Measurements from ENCODE around the gene ACTR10. TPM values are rescaled to one million over a fixed set of nuclear protein-coding genes. Genes with fewer than 3 reads are reported as not detected.
"Not testable (repeated sequence)": the region's sequence is repeated elsewhere in the genome, so short reads cannot be mapped to it uniquely, and the experiment has no call there.

The ACTR10 gene
- total RNA-seq, 1 donor from 2014 or later, result 67.3 TPM

- DNase-seq (ENCODE audit: extremely low spot score, unreplicated experiment), result no peak
Observed at GRCh38 chr14:58243790-58244555, 44.0 kb downstream of the ACTR10 start.

GRCh38 chr14:58244556-58245387, 44.8 kb downstream of the ACTR10 start, which contains the start of gene PSMA3:
Gene PSMA3 (plus strand): TSS chr14:58244843. CDS start chr14:58244921, 78 bp downstream.
- peaks cover 3% of the 10 kb centered on the region for H3K36me3 Mint-ChIP-seq
- TF ChIP-seq CTCF (conservative IDR thresholded peaks at IDR 0.05), result peak; percentile 32
- no peaks in the 10 kb centered on the region for H3K9me3 Mint-ChIP-seq
- peaks cover 2% of the 10 kb centered on the region for H3K27me3 Mint-ChIP-seq
- peaks cover 30% of the 10 kb centered on the region for H3K4me1 Mint-ChIP-seq (ENCODE audit: unreplicated experiment)
- H3K4me3 Mint-ChIP-seq, result peak within 1 kb of the TSS; percentile 96
- H3K27ac Mint-ChIP-seq, result peak within 1 kb of the TSS; percentile 99
- DNase-seq (ENCODE audit: extremely low spot score, unreplicated experiment), result peak; percentile 97

More at GRCh38 chr14:58243790-58244555, 44.0 kb downstream of the ACTR10 start:
- peak overlapping the region; percentile 99 for H3K27ac Mint-ChIP-seq
- H3K4me3 Mint-ChIP-seq, result peak overlapping the region; percentile 96
- H3K9me3 Mint-ChIP-seq, result no peaks in the 10 kb centered on the region
- peaks cover 30% of the 10 kb centered on the region for H3K4me1 Mint-ChIP-seq (ENCODE audit: unreplicated experiment)
- no peak for TF ChIP-seq CTCF (conservative IDR thresholded peaks at IDR 0.05)
- H3K36me3 Mint-ChIP-seq, result peaks cover 3% of the 10 kb centered on the region
- peaks cover 4% of the 10 kb centered on the region for H3K27me3 Mint-ChIP-seq

- Mint-ChIP-seq H3K36me3 (peaks cover 3% of the 10 kb centered on the region), H3K27ac (peak overlapping the region; percentile 99), H3K4me1 (ENCODE audit: unreplicated experiment) (peaks cover 30% of the 10 kb centered on the region), H3K4me3 (peak overlapping the region; percentile 96), H3K9me3 (no peaks in the 10 kb centered on the region), H3K27me3 (no peaks in the 10 kb centered on the region)
- no peak for TF ChIP-seq CTCF (conservative IDR thresholded peaks at IDR 0.05)
- DNase-seq (ENCODE audit: extremely low spot score, unreplicated experiment), result no peak
Observed at GRCh38 chr14:58245562-58245961, 45.6 kb downstream of the ACTR10 start.

GRCh38 chr14:58249611-58250010, 49.7 kb downstream of the ACTR10 start:
- no peak for TF ChIP-seq CTCF (conservative IDR thresholded peaks at IDR 0.05)
- H3K4me1 Mint-ChIP-seq (ENCODE audit: unreplicated experiment), result peaks cover 15% of the 10 kb centered on the region
- H3K9me3 Mint-ChIP-seq, result no peaks in the 10 kb centered on the region
- H3K27me3 Mint-ChIP-seq, result no peaks in the 10 kb centered on the region
- H3K36me3 Mint-ChIP-seq, result peaks cover 12% of the 10 kb centered on the region
- no peak overlapping the region for H3K27ac Mint-ChIP-seq
- no peak for DNase-seq (ENCODE audit: extremely low spot score, unreplicated experiment)
- no peak overlapping the region for H3K4me3 Mint-ChIP-seq

GRCh38 chr14:58258156-58258555, 58.2 kb downstream of the ACTR10 start:
- no peak overlapping the region for H3K4me3 Mint-ChIP-seq
- H3K27me3 Mint-ChIP-seq, result no peaks in the 10 kb centered on the region
- TF ChIP-seq CTCF (conservative IDR thresholded peaks at IDR 0.05), result no peak
- H3K9me3 Mint-ChIP-seq, result no peaks in the 10 kb centered on the region
- no peak for DNase-seq (ENCODE audit: extremely low spot score, unreplicated experiment)
- no peak overlapping the region for H3K27ac Mint-ChIP-seq
- H3K4me1 Mint-ChIP-seq (ENCODE audit: unreplicated experiment), result no peaks in the 10 kb centered on the region
- peaks cover 15% of the 10 kb centered on the region for H3K36me3 Mint-ChIP-seq

- H3K27me3 Mint-ChIP-seq; H3K27ac Mint-ChIP-seq; H3K4me3 Mint-ChIP-seq; H3K4me1 Mint-ChIP-seq (ENCODE audit: unreplicated experiment); H3K9me3 Mint-ChIP-seq; DNase-seq (ENCODE audit: extremely low spot score, unreplicated experiment): not testable (repeated sequence)
- H3K36me3 Mint-ChIP-seq, result peaks cover 29% of the 10 kb centered on the region
Observed at GRCh38 chr14:58262005-58262404, 62.1 kb downstream of the ACTR10 start.

Measured in type B pancreatic cell (in vitro differentiated cells).